Esophagus muscularis mucosa (tissue), 3 donors: ENCODE data around the gene MRPS26.

ENCODE experiments used
- CTCF ChIP-seq, 3 experiments: fragments of 200-600 bp in 2 of 3; fragments of 450-650 bp in 1 of 3; sonication (generic) in 2 of 3; IDR thresholded peaks; one replicate each; pipeline ENCODE4 v1.5.1; 2017 to 2019; ENCODE audit warnings: antibody characterized with exemption in 3 of 3, mild to moderate bottlenecking in 2 of 3, moderate library complexity in 1 of 3
- POLR2A ChIP-seq: fragments of 450-650 bp; IDR thresholded peaks from one replicate; pipeline ENCODE4 v1.6.1; 2017; ENCODE audit warnings: antibody characterized with exemption, moderate library complexity, mild to moderate bottlenecking, low read depth

DNA sequence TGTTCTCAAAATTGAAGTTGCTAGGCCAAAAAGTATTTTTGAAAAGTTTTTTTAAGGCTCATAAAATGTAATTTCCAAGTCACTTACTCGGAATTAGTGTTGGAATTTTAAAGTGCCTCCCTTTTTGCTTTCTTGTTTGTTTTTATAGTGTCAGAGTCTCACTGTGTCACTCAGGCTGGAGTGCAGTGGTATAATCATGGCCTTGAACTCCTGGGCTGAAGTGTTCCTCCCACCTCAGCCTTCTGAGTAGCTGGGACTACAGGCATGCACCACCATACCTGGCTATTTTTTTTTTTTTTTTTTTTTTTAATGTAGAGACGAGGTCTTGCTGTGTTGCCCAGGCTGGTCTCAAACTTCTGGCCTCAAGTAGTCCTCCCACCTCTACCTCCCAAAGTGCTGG lies 42.4 kb upstream of the MRPS26 start:
- TF ChIP-seq CTCF (IDR thresholded peaks at IDR 0.05) (no peak), POLR2A (no peak)
